Body of pancreas (tissue), 4 donors: ENCODE data around the gene PRDM2. TPM values are rescaled to one million over a fixed set of nuclear protein-coding genes. Genes with fewer than 3 reads are reported as not detected.

Source experiments
- ATAC-seq: fragments of 150-250 bp; one replicate; pipeline ENCODE4 v1.9.1; 2016
- DNase-seq, 4 donors: peaks; one replicate each; pipeline ENCODE4 v3.0.0-alpha.2; 2019
- H3K27ac ChIP-seq, 4 donors: fragments of 200-600 bp; sonication (generic); 1 replicate in 3 of 4; 2 replicates in 1 of 4; pipeline versions ENCODE4 v1.5.1 to v1.6.1; 2016 to 2019; ENCODE audit warnings: mild to moderate bottlenecking in 1 of 4, mixed read lengths in 1 of 4, moderate library complexity in 1 of 4
- H3K27me3 ChIP-seq, 2 donors: fragments of 200-600 bp; sonication (generic); one replicate each; pipeline ENCODE4 v1.6.0; 2016; ENCODE audit warnings: mild to moderate bottlenecking in 1 of 2
- H3K36me3 ChIP-seq, 2 donors: fragments of 200-600 bp; sonication (generic); replicated peaks in 1 of 2; 2 replicates each; pipeline ENCODE4 v1.5.1; 2016; ENCODE audit warnings: low read depth in 2 of 2; ENCODE audit not compliant: insufficient read depth in 1 of 2
- H3K4me1 ChIP-seq: fragments of 200-600 bp; sonication (generic); one replicate; pipeline ENCODE4 v1.6.0; 2016
- H3K4me3 ChIP-seq, 2 donors: fragments of 200-600 bp; sonication (generic); 1 replicate in 1 of 2; 2 replicates in 1 of 2; pipeline ENCODE4 v1.5.1; 2016 to 2019
- H3K9me3 ChIP-seq, 3 donors: fragments of 200-600 bp; sonication (generic); 1 replicate in 2 of 3; 2 replicates in 1 of 3; pipeline ENCODE4 v1.5.1; 2016
- CTCF ChIP-seq, 7 experiments: fragments of 450-650 bp in 4 of 7; fragments of 200-600 bp in 3 of 7; sonication (generic) in 3 of 7; IDR thresholded peaks; one replicate each; pipeline ENCODE4 v1.5.1; 2016 to 2019; ENCODE audit warnings: antibody characterized with exemption in 7 of 7
- POLR2A ChIP-seq, 3 donors: fragments of 450-650 bp; IDR thresholded peaks; one replicate each; pipeline ENCODE4 v1.6.1; 2016; ENCODE audit warnings: antibody characterized with exemption in 3 of 3, mild to moderate bottlenecking in 2 of 3
- WGBS, 2 donors: methylation state at CpG; one replicate each; pipeline ENCODE4 v1.1.5; 2017; 5-methylcytosine and 5-hydroxymethylcytosine counted together
- intact Hi-C: fragments of 100-400 bp; cut with DNase I; formaldehyde crosslinking; loops from one replicate; pipeline ENCODE4 v1.15.1; 2023
- small RNA-seq: library from RNA; depleted of rRNA; stranded (forward); fragments of <200 nt; gene quantifications from one replicate; pipeline ENCODE3, GENCODE V24; 2016
- total RNA-seq, 2 donors: library from RNA; depleted of rRNA; stranded (reverse); fragments of >200 nt; gene quantifications; one replicate each; pipeline ENCODE4 v1.1.0, GENCODE V29; 2016

The PRDM2 gene
- total RNA-seq, 2 donors from 2014 or later = 21.4 to 21.8 TPM

GRCh38 chr1:13869172-13869797 lies 169.3 kb downstream of the PRDM2 start:
- Histone ChIP-seq H3K4me3 (no peak overlapping the region), H3K27ac (no peak overlapping the region), H3K9me3 (peaks cover 0 to 5% (median 0%) of the 10 kb centered on the region in 3 donors), H3K4me1 (no peaks in the 10 kb centered on the region), H3K36me3 (no peaks in the 10 kb centered on the region), H3K27me3 (no peaks in the 10 kb centered on the region)
- no peak for TF ChIP-seq POLR2A (IDR thresholded peaks at IDR 0.05)
- no peak for TF ChIP-seq CTCF (IDR thresholded peaks at IDR 0.05)
- 51% methylated on average over 7 of the region's 7 CpGs for WGBS, 2 donors
- intact Hi-C loops = no loop called here
- DNase-seq (no peak), ATAC-seq (no peak)

GRCh38 chr1:13871413-13871812 lies 171.4 kb downstream of the PRDM2 start:
- Histone ChIP-seq H3K4me3 (no peak overlapping the region), H3K27me3 (no peaks in the 10 kb centered on the region), H3K9me3 (peaks cover 0 to 5% (median 0%) of the 10 kb centered on the region in 3 donors), H3K4me1 (no peaks in the 10 kb centered on the region), H3K27ac (no peak overlapping the region), H3K36me3 (no peaks in the 10 kb centered on the region)
- WGBS, 2 donors = 50 to 61% methylated on average over 2 of the region's 2 CpGs
- ATAC-seq (no peak), DNase-seq (no peak)
- intact Hi-C loops = no loop called here
- TF ChIP-seq POLR2A (IDR thresholded peaks at IDR 0.05) = no peak
- TF ChIP-seq CTCF (IDR thresholded peaks at IDR 0.05) = no peak

GRCh38 chr1:13871886-13872285 lies 171.9 kb downstream of the PRDM2 start:
- Histone ChIP-seq H3K36me3 (no peaks in the 10 kb centered on the region), H3K4me1 (no peaks in the 10 kb centered on the region), H3K27me3 (no peaks in the 10 kb centered on the region), H3K9me3 (peaks cover 0 to 5% (median 0%) of the 10 kb centered on the region in 3 donors), H3K27ac (no peak overlapping the region), H3K4me3 (no peak overlapping the region)
- TF ChIP-seq POLR2A (IDR thresholded peaks at IDR 0.05) (no peak), CTCF (IDR thresholded peaks at IDR 0.05) (no peak)
- intact Hi-C loops = no loop called here
- ATAC-seq (no peak), DNase-seq (no peak)
- WGBS, 2 donors = 65 to 68% methylated on average over 3 of the region's 3 CpGs

DNA sequence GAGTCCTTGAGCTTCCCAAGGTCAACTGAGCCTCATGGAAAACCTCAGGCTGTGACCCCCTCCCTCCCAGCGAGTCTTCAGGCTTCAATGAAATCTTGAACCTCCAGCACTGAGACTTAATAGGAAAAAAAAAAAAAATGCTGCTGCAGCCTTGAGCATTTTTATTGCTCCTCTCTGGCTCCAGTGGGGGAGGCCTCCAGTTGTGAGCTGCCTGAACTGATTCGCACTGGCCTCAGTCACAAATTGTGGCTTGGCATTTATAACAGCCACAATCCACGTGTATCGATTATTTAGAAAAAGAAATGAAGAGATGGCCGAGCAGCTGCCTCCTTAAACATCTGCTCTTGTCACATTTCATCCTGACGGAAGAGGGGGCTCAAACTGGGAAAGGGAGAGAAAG lies 173.0 kb downstream of the PRDM2 start:
- Histone ChIP-seq H3K4me1 (no peaks in the 10 kb centered on the region), H3K4me3 (no peak overlapping the region), H3K27me3 (no peaks in the 10 kb centered on the region), H3K27ac (no peak overlapping the region), H3K9me3 (peaks cover 0 to 5% (median 0%) of the 10 kb centered on the region in 3 donors), H3K36me3 (no peaks in the 10 kb centered on the region)
- TF ChIP-seq CTCF (IDR thresholded peaks at IDR 0.05) = no peak
- TF ChIP-seq POLR2A (IDR thresholded peaks at IDR 0.05) = no peak
- no peak for ATAC-seq
- WGBS, 2 donors = 78 to 83% methylated on average over 6 of the region's 6 CpGs
- intact Hi-C loops = no loop called here
- no peak for DNase-seq

Small RNA genes within 50 kb of the gene (small RNA-seq; reads per million reads assigned to genes)
- gene RF00564 = not detected

Other genes with a start within 250 kb of the PRDM2 start
- not detected for gene LRRC38, start 186.2 kb upstream of the PRDM2 start, total RNA-seq
- 1 to 10 TPM; 7.5 to 9.9 TPM for gene PDPN, start 116.4 kb upstream of the PRDM2 start, total RNA-seq